ENCODE data around the gene BICD1. TPM values are rescaled to one million over a fixed set of nuclear protein-coding genes. Genes with fewer than 3 reads are reported as not detected.

BICD1 gene
- total RNA-seq, 1 experiment from 2014 or later: 11.8 TPM

DNA sequence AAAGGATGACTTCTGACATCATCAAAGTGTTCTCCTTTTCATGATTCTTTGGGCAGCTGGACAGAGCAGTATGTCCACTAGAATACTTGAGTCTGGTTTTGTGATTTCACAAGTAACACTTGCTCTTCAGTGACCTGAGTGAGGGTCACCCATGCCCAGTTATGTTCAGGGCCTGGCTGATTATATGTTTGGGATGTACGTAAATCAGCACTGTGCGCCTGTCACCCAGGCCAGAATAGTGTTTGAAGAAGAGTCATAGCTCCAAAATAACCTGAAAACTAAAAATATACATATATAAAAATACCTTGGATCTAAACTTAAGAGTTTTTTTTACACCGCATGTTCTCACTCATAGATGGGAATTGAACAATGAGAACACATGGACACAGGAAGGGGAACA, 3.8 kb downstream of the BICD1 start:
- H3K36me3 ChIP-seq: peaks cover 10% of the 10 kb centered on the region; the same call in 1 of the 2 replicates
- H3K27me3 ChIP-seq (replicated peaks): no peaks in the 10 kb centered on the region
- DNase-seq (ENCODE audit: low read depth in 1 of 2, low spot score in 2 of 2): no peak
- H3K4me3 ChIP-seq: no peak overlapping the region
- no peaks in the 10 kb centered on the region for H3K9me3 ChIP-seq (replicated peaks)
- H3K27ac ChIP-seq: no peak overlapping the region
- peaks cover 29% of the 10 kb centered on the region for H3K4me1 ChIP-seq (replicated peaks)

DNA sequence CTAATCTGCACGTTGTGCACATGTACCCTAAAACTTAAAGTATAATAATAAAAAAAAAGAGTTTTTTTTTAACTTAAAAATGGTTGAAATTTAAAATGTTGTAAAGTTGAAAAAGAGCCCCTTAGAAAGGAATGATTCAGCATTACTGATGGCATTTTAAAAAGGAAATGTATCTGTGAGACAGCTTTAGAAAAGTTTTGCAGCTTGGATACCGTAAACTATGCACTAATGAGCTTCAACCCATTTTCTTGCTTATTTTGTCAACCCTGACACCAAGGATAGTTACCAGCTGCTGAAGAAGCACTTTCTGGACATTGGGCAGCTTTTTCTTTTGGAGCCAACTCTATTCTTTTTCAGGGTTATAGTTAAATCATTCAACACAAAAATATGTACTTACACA, 4.3 kb downstream of the BICD1 start:
- no peak overlapping the region for H3K27ac ChIP-seq
- H3K4me1 ChIP-seq (replicated peaks): peaks cover 29% of the 10 kb centered on the region
- DNase-seq (ENCODE audit: low read depth in 1 of 2, low spot score in 2 of 2): no peak

DNA sequence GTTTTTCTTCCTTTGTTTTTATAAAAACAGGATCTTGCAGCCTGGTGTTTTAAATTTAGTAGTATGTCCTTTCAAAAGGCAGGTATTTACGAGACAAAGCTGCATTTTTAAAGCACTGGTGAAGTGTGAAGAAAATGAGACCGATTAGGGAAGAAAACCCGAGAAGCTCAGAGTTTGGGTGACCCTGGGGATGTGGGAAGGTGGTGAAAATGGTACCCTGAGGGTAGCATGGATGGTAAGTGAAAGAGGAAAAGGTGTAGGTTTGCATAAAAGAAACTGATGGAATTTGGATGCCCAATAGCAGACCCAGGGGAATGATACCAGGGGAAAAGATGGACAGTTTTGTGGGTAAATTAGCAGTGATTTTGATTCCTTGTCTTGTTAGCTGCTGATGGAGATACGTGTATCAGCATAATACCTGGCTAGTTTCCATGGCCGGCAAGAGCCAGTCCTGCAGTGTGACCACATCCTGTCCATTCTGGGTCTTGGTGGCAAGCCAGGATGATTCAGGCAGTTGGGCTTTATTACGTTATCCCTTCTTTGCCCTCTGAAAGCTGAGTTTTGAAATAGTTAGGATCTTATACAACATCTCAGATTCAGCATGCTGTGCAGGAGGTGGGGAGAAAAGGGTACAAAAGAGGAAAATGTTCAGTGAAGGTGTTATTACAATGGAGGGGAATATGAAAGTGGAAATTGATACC, 8.9 kb downstream of the BICD1 start:
- peak; percentile 84 to 93 for DNase-seq (ENCODE audit: low read depth in 1 of 2, low spot score in 2 of 2)
- H3K9me3 ChIP-seq (replicated peaks): no peaks in the 10 kb centered on the region
- H3K36me3 ChIP-seq: peaks cover 17% of the 10 kb centered on the region; the same call in 1 of the 2 replicates
- H3K4me3 ChIP-seq: no peak overlapping the region
- no peaks in the 10 kb centered on the region for H3K27me3 ChIP-seq (replicated peaks)
- peaks cover 36% of the 10 kb centered on the region for H3K4me1 ChIP-seq (replicated peaks)
- H3K27ac ChIP-seq: peak overlapping the region; percentile 50

More for the DNA sequence above, 4.3 kb downstream of the BICD1 start:
- Histone ChIP-seq H3K36me3 (peaks cover 10% of the 10 kb centered on the region; the same call in 1 of the 2 replicates), H3K9me3 (replicated peaks) (no peaks in the 10 kb centered on the region), H3K27me3 (replicated peaks) (no peaks in the 10 kb centered on the region), H3K4me3 (no peak overlapping the region)

DNA sequence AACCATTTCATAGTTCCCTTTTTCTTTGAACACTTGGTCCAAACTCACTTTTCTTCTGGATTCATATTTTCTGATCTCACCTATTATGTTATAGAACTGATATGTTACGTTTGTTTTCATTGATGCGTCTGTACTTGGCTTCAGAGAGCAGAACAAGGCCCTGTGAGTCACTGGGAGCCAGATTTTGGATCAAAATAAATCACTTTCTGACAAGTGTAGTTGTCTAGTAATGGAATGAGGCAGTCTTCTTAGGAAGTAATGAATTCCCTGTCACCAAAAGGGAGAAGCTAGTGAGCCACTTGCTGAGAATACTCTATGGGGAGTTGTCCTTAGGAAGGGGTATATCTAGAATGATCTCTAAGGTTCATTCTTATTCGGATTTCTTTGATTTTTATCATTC, 10.2 kb downstream of the BICD1 start:
- Histone ChIP-seq H3K36me3 (peaks cover 17% of the 10 kb centered on the region; the same call in 1 of the 2 replicates), H3K27me3 (replicated peaks) (no peaks in the 10 kb centered on the region), H3K9me3 (replicated peaks) (no peaks in the 10 kb centered on the region), H3K27ac (peak overlapping the region; percentile 50), H3K4me3 (no peak overlapping the region), H3K4me1 (replicated peaks) (peaks cover 36% of the 10 kb centered on the region)
- peak in 1 of 2 experiments; percentile 32 for DNase-seq (ENCODE audit: low read depth in 1 of 2, low spot score in 2 of 2)

DNA sequence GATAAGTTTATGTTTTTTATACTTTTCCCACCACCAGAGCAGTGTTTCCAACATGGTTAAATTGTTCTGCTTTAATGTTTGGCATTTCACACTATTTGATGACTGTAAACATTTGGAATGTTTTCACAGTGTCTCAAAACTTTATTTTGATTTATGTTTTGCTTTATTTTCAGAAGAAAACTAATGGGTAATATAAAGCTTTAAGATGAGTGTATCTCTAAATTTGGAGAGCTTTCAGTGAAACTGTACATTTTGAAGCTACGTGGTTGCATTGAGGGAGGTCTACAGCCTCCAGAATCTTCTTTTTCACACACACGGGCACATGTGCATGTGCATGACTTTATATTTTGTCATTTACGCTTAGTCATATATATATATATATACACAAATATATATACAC, 10.7 kb downstream of the BICD1 start:
- peak overlapping the region; percentile 50 for H3K27ac ChIP-seq
- H3K36me3 ChIP-seq: peaks cover 15% of the 10 kb centered on the region; the same call in 1 of the 2 replicates

DNA sequence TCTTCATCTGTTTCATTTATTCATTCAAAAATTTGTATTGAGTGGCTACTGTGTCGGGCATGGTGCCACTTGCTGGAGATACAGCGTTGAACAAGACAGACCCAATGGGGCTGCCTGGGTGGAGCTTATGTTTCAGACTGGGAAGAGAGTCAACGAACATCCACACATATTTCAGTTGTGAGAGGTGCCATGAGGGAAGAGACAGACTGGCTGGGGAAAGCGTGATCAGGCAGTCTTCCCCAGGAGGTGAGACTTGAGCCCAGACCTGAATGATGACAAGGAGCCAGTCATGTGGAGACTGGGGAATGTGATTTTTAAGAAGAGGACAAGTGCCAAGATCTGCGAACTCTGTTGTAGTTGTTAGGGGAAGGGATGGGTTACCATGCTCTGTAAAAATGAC, 12.2 kb downstream of the BICD1 start:
- no peak for DNase-seq (ENCODE audit: low read depth in 1 of 2, low spot score in 2 of 2)
- H3K4me3 ChIP-seq: no peak overlapping the region
- H3K27me3 ChIP-seq (replicated peaks): no peaks in the 10 kb centered on the region
- peaks cover 36% of the 10 kb centered on the region for H3K4me1 ChIP-seq (replicated peaks)
- 0 out of 2 replicates have a peak, but pooled peaks cover 13% of the 10 kb centered on the region for H3K36me3 ChIP-seq
- no peaks in the 10 kb centered on the region for H3K9me3 ChIP-seq (replicated peaks)
- no peak overlapping the region for H3K27ac ChIP-seq

More for the DNA sequence above, 10.7 kb downstream of the BICD1 start:
- no peaks in the 10 kb centered on the region for H3K9me3 ChIP-seq (replicated peaks)
- DNase-seq (ENCODE audit: low read depth in 1 of 2, low spot score in 2 of 2): peak in 1 of 2 experiments; percentile 31
- H3K4me1 ChIP-seq (replicated peaks): peaks cover 36% of the 10 kb centered on the region
- no peaks in the 10 kb centered on the region for H3K27me3 ChIP-seq (replicated peaks)
- H3K4me3 ChIP-seq: no peak overlapping the region

DNA sequence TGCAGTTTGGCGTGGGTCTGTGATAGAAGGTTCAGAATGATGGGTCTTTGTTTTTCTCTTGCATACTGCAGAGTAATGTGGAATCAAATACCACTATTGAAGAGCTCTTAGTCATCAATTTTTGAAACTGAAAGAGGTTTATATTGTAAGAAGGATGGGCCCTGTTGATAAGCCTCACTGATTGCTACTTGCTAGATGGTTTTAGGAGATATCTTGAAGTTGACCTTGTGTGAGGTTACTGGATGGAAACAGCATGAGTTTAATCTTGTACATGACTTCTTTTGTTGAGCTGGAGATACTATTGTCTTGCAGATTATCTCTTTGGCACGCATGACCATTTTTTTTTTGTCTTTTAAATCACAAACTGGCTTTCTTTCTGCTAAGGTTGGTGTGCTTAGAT, 13.8 kb downstream of the BICD1 start:
- Histone ChIP-seq H3K27ac (no peak overlapping the region), H3K36me3 (0 out of 2 replicates have a peak, but pooled peaks cover 13% of the 10 kb centered on the region), H3K4me1 (replicated peaks) (peaks cover 30% of the 10 kb centered on the region), H3K27me3 (replicated peaks) (no peaks in the 10 kb centered on the region), H3K4me3 (no peak overlapping the region), H3K9me3 (replicated peaks) (no peaks in the 10 kb centered on the region)
- DNase-seq (ENCODE audit: low read depth in 1 of 2, low spot score in 2 of 2): no peak

DNA sequence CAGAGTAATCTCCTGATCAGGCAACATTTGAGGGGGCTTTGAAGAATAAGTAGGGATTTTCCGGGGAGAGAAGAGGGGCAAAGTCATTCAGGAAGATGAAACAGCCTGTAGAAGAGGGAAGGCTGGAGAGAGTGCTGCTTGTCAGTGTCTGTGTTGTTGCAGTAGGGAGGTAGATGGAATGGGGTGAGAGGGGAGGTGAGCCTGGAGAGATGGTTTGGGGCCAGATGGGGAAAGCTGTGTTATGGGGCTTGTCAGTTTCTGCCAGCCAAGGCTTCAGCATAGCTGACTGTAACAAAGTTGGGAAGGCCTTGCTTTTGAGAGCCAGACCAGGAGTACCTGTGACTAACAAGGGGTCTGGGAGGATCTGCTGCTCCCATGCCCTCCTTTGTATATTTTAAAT, 18.0 kb downstream of the BICD1 start:
- Histone ChIP-seq H3K4me3 (no peak overlapping the region), H3K36me3 (no peaks in the 10 kb centered on the region), H3K4me1 (replicated peaks) (peaks cover 31% of the 10 kb centered on the region), H3K27ac (no peak overlapping the region), H3K9me3 (replicated peaks) (no peaks in the 10 kb centered on the region), H3K27me3 (replicated peaks) (no peaks in the 10 kb centered on the region; the same call in 1 of the 2 replicates)
- no peak for DNase-seq (ENCODE audit: low read depth in 1 of 2, low spot score in 2 of 2)

DNA sequence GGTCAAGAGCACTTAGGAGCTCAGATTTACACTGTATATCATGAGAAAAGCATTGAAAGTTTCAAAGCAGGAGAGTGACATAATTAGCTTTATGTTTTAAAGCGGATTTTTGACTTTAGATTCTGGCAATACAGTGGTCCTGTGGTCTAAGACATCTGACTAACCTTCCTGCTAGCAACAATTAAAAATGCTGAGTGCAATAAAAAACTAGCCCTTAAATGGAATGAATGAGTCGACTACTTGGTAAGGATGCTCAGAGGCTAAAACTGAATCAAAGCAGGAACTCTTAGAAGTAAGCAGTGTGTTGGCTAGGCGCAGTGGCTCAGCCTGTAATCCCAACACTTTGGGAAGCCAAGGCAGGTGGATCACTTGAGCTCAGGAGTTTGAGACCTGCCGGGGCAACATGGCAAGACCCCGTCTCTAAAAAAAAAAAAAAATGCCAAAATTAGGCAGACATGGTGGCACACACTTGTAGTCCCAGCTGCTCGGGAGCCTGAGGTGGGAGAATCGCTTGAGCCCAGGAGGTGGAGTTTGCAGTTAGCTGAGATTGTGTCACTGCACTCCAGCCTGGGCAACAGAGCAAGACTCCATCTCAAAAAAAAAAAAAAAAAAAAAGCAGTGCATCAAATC, 18.9 kb downstream of the BICD1 start:
- Histone ChIP-seq H3K4me3 (no peak overlapping the region), H3K36me3 (no peaks in the 10 kb centered on the region), H3K9me3 (replicated peaks) (no peaks in the 10 kb centered on the region), H3K4me1 (replicated peaks) (peaks cover 26% of the 10 kb centered on the region), H3K27me3 (replicated peaks) (no peaks in the 10 kb centered on the region; the same call in 1 of the 2 replicates), H3K27ac (no peak overlapping the region)
- peak in 1 of 2 experiments; percentile 13 for DNase-seq (ENCODE audit: low read depth in 1 of 2, low spot score in 2 of 2)

DNA sequence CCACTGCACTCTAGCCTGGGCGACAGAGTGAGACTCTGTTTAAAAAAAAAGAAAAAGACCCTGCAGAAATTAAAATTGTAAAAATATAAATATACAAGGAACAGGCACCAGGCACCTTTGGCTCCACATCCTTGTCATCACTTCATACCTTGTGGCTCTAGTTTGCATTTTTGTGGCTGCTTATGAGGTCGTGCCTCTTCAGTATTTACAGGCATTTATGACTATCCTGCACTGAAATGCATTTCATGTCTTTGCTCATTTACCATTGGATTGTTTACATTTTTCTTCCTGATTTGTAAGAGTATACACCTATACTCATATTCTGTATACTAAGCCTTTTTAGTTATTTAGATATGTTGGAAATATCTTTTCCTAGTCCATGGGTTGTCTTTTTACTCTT, 20.1 kb downstream of the BICD1 start:
- H3K4me1 ChIP-seq (replicated peaks): peaks cover 26% of the 10 kb centered on the region
- H3K27me3 ChIP-seq (replicated peaks): no peaks in the 10 kb centered on the region; the same call in 1 of the 2 replicates
- H3K36me3 ChIP-seq: no peaks in the 10 kb centered on the region
- DNase-seq (ENCODE audit: low read depth in 1 of 2, low spot score in 2 of 2): peak in 1 of 2 experiments; percentile 63
- no peaks in the 10 kb centered on the region for H3K9me3 ChIP-seq (replicated peaks)
- no peak overlapping the region for H3K4me3 ChIP-seq
- peak overlapping the region; percentile 34; the same call in 1 of the 2 replicates for H3K27ac ChIP-seq

DNA sequence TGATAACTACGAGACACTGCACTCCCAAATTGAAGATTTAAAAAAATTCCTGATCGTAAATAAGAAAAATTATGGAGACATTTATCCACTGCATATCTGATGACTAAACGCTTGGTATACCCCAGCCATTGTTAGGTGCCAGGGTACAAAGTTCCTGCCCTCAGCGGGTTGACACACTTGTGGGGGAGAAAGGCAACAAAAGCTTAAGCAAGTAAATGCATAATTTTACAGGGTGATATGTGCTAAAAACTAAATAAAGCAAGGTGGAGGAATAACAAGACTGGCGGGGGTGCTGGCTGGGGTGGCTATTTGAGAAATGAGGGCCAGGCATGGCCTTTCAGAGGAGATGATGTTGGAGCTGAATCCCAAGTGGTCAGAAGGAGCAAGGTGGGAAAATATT, 25.0 kb downstream of the BICD1 start:
- no peak for DNase-seq (ENCODE audit: low read depth in 1 of 2, low spot score in 2 of 2)
- no peaks in the 10 kb centered on the region for H3K9me3 ChIP-seq (replicated peaks)
- no peaks in the 10 kb centered on the region; the same call in 1 of the 2 replicates for H3K27me3 ChIP-seq (replicated peaks)
- H3K4me3 ChIP-seq: no peak overlapping the region
- H3K36me3 ChIP-seq: no peaks in the 10 kb centered on the region
- H3K27ac ChIP-seq: no peak overlapping the region
- peaks cover 9% of the 10 kb centered on the region for H3K4me1 ChIP-seq (replicated peaks)

DNA sequence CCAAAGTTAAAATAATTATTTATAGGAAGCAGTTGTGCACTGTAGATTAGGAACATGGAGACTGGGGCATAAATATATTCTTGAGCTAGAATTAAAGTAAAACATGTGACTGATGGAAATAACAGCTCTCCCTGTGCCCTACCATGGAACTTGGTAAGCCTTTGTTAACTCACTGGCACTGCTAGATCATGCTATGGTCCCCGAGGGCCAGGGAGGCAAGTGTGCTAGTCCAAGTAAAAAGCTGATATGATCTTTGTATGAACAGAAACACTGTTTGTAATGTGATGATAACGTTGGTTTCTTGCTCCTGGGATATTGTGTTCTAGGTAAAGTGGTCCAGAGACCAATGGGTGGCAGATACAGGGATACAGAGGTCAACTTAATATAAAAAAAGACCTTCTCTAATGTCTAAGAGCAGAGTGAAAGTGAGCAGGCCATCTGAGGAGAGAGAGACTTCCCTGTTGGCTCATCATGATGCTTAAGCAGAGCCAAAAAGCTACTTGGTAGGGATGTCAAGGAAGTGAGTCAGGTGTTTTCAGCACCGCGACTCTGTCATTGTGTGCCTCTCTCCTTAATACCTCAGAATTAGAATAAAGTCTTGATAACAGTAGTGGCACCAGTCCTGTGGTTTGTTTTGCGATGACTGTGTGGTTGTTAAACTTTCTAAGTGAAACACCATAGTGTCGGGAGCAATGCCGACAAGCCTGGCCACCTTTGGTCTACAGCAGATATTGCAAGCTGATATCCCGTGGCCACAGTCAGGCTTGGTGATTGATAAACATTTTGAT, 27.6 kb downstream of the BICD1 start:
- no peak for DNase-seq (ENCODE audit: low read depth in 1 of 2, low spot score in 2 of 2)
- Histone ChIP-seq H3K36me3 (no peaks in the 10 kb centered on the region), H3K4me1 (replicated peaks) (no peaks in the 10 kb centered on the region; the same call in 1 of the 2 replicates), H3K27me3 (replicated peaks) (no peaks in the 10 kb centered on the region), H3K9me3 (replicated peaks) (no peaks in the 10 kb centered on the region), H3K27ac (no peak overlapping the region), H3K4me3 (no peak overlapping the region)

DNA sequence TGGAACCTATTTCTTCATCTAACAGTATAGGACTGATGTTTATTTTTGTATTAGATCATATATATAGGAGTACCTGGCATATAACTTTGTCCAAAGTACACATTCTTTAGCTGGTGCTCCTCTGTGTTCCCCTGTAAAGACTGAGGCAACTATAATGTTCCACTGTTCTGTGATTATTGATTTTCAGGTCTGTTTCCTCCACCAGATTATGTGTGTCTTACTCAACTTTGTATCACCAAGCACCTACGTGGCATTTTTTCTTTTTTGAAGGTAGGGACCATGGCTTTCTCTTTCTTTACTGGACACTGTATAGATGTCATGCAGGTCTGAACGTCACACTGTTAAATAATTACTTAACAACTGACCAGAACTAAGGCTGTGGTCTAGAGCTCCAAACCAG, 29.3 kb downstream of the BICD1 start:
- H3K27ac ChIP-seq: no peak overlapping the region

More for the DNA sequence above, 29.3 kb downstream of the BICD1 start:
- Histone ChIP-seq H3K9me3 (replicated peaks) (no peaks in the 10 kb centered on the region), H3K4me3 (no peak overlapping the region), H3K36me3 (no peaks in the 10 kb centered on the region), H3K27me3 (replicated peaks) (no peaks in the 10 kb centered on the region), H3K4me1 (replicated peaks) (no peaks in the 10 kb centered on the region; the same call in 1 of the 2 replicates)
- no peak for DNase-seq (ENCODE audit: low read depth in 1 of 2, low spot score in 2 of 2)
